GOT3 (cell line): ENCODE results near the gene LMNTD2.

Source experiments
- DNase-seq: peaks from one replicate; lab custom pipeline; 2025; ENCODE audit warnings: mixed read lengths; lab: John Stamatoyannopoulos, UW

Gene LMNTD2

DNA sequence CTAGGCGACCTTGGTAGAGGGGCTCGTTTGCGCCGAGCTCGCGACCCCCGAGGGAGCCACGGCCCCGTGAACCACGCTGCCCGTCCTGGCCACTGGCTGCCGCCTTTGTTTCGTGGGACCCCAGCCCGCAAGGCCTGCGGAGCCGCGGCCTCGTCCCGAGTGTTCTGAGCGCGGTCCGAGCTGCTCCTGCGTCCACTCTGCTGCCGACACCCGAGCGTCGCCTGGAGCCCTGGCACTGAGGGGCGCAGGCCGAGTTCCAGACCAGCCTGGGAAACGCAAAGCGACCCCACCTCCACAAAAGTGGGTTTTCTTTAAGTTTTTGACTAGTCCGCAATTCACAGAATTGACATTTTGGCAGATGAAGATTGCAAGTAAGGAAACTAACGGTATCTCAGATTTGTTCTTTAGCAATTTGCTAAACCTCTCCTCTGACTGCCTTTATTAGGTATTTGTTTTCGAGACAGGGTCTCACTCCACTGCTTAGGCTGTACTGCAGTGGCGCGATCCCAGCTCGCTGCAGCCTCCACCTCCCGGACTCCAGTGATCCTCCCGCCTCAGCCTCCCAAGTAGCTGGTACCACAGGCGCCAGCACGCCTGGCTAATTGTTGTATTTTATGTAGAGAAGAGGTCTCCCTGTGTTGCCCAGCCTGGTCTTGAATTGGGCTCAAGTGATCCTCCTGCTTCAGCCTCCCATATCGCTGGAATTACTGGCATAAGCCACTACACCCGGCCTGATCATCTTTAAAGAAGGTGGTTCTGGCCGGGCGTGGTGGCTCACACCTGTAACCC, 52.6 kb downstream of the LMNTD2 start:
- no peak for DNase-seq

DNA sequence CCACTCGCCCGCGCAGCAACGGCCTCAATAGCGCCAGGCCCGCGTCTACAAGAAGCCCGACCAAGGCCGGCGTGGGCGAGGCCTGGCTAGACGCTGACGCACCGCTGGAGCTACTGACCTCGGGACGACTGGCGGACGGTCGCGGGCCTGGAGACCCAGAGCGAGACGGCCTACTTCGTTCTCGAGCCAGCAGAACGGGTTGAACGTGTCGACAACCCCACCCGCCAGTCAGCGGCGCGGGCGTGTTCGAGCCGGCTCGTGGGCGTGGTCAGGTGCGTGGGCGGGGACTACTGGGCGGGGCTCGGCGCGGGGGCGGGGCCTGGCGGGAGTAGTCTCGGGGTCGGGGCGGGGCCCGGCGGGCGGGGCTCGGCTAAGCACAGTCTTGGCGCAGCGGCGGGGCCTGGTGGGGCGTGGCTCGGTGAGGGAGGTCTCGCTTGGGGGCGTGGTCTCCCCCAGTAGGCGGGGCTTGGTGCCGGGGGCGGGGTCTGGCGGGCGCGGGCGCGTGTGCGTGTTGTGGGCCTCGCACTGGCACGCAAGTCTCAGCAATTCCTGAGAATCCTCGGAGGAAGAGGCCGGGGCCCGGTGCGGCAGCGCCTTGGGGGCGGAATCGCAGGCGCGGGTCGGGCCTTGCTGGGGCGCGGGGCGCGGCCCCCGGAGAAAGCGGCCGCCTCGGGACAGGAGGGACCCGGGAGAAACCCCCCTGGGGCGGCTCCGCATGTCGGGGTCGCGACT, 53.4 kb downstream of the LMNTD2 start, which contains the start of gene RNH1:
Gene RNH1, minus strand, starts transcription at position 248 of the 732 bp plus-strand sequence. CDS start 5,080 bp downstream, outside the sequence.
- peak; percentile 76 for DNase-seq

DNA sequence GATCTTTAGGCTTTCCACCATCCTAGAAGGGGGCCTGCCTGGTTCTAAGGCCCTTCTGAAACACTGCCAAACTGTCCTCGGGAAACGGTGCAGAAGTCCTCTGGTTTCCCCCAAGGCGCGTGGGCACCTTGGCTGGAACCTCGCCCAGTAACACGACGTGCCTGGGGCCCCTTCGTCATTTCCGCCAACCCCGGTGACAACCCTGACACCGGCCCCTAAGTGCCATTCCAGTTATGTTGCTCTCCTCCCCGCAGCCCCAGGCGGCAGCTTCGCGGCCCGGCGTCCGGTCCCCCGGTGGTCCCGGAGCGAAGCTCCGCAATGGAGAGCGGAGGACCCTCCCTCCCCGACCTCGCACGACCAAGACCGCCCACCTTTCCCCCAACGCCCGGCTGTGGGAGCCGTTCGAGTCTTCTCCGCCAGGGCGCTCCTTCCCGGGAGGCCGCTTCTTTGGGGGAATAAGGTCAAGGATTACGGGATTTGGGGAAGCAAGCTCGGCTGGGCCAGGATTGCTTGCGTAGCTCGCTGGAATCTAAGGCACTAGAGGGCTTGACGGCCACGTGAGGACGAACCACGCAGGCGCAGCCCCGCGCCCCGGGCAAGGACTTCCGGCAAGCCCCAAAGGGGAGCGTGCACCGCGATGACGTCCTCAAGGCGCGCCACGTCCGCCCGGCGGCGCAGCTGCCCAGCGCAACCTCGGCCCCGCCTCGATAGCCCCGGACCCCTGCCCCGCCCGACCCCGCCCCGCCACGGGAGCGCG, 54.1 kb downstream of the LMNTD2 start:
- DNase-seq = peak; percentile 76

DNA sequence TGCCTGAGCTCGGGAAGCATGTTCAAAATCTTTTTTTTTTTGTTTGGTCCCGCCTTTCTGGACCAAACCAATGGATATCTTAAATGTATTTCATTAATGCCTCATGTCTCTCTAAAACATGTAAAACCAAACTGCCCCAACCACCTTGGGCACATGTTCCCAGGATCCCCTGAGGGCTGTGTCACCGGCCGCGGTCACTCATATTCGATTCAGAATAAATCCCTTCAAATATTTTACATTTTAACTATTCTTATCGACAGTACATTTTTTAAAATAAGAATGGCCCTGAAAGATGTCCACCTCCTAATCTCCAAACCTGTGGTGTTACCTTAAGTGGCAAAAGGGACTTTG, 55.6 kb downstream of the LMNTD2 start:
- DNase-seq = no peak
